ENCODE measurements around the gene MAGEC1. TPM values are rescaled to one million over a fixed set of nuclear protein-coding genes. Genes with fewer than 3 reads are reported as not detected.

MAGEC1 gene
- 0.02 to 0.03 TPM (median 0.03 TPM) in 3 of 5 replicates, not detected in the others for total RNA-seq (2022; extraction: Qiagen RNA extraction)

DNA sequence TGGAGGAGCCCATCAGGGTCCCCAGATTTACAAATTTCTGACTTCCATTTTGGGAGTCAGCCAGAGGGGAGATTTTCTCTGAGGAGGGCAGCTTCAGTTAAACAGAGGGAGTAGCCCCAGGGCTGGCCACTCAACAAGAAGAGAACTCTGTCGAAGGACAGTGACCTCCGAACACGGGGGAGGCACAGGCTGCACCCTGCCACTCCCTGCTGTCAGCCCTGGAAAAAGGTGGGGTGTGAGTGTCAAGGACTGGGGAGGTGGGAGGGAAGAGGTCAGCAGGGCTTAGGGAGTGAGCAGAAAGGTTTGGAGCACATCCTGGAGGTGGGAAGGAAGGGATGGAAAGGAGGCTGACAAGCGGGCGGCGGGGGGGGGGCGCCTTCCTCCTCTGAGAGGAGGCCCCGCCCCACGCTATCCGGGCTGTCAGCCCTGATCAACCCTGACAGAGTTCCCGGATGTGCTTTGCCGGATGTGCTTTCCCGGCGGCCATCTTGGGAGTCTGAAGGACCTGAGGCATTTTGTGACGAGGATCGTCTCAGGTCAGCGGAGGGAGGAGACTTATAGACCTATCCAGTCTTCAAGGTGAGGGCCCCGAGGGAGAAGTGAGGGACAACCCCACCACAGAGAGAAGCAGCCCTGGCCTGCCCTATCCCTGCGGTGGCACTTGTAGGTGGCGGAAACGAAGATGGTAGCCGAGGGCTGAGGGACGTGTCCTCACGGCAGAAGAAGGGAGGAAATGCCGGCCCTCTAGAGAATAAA lies at the start of gene MAGEC1:
TSS of gene MAGEC1 (plus strand) at position 495 of the 756 bp plus-strand sequence. CDS start 1,179 bp downstream, outside the sequence.

Other genes starting within 250 kb of the MAGEC1 start
- gene SPANXD, start 205.2 kb upstream of the MAGEC1 start, total RNA-seq (2022; extraction: Qiagen RNA extraction), result not detected in 5 replicates
- not detected in 5 replicates for gene MAGEC3, start 65.6 kb upstream of the MAGEC1 start, total RNA-seq (2022; extraction: Qiagen RNA extraction)

Measured in A549 treated with CORT108297 at 1 μM for 4 hours (cell line).